Calu3 (cell line): ENCODE data around the gene GRP. TPM values are rescaled to one million over a fixed set of nuclear protein-coding genes. Genes with fewer than 3 reads are reported as not detected.

Experiments
- Bru-seq: library from RNA; stranded (reverse); fragments of 400-500 nt; gene quantifications from one replicate; lab custom pipeline; 2021; lab: Mats Ljungman, UMichigan
- BruChase-seq, 2 experiments: library from RNA; stranded (reverse); fragments of 400-500 nt; gene quantifications; one replicate each; lab custom pipeline; 2021; lab: Mats Ljungman, UMichigan
- BruUV-seq: library from RNA; stranded (reverse); fragments of 400-500 nt; replicated peaks from 2 replicates; lab custom pipeline; 2021; lab: Mats Ljungman, UMichigan
- CTCF ChIA-PET: fragments of 300-600 bp; sonication (Branson Sonifier 250); formaldehyde crosslinking; loops from one replicate; lab custom pipeline; 2022; ENCODE audit warnings: antibody characterized with exemption; lab: Charles Lee
- DNase-seq: peaks from one replicate; pipeline ENCODE4 v3.0.0; 2022
- H3K27ac Mint-ChIP-seq: one replicate; pipeline ENCODE4 v1.8.0; 2022; ENCODE audit warnings: mixed read lengths; ENCODE audit not compliant: unreplicated experiment
- H3K27me3 Mint-ChIP-seq: one replicate; pipeline ENCODE4 v1.8.0; 2022; ENCODE audit warnings: mixed read lengths; ENCODE audit not compliant: unreplicated experiment
- H3K36me3 Mint-ChIP-seq: one replicate; pipeline ENCODE4 v1.8.0; 2022; ENCODE audit warnings: mild to moderate bottlenecking, moderate library complexity, mixed read lengths; ENCODE audit not compliant: insufficient read depth, unreplicated experiment
- H3K4me1 Mint-ChIP-seq: one replicate; pipeline ENCODE4 v1.8.0; 2022; ENCODE audit warnings: mild to moderate bottlenecking, low read depth, mixed read lengths; ENCODE audit not compliant: unreplicated experiment
- H3K4me3 Mint-ChIP-seq: one replicate; pipeline ENCODE4 v1.8.0; 2022; ENCODE audit warnings: mild to moderate bottlenecking, low read depth, moderate library complexity, mixed read lengths; ENCODE audit not compliant: unreplicated experiment
- H3K9me3 Mint-ChIP-seq: one replicate; pipeline ENCODE4 v1.8.0; 2022; ENCODE audit warnings: low read depth, mixed read lengths; ENCODE audit not compliant: unreplicated experiment
- CTCF ChIP-seq: fragments of 200-600 bp; IDR thresholded peaks from one replicate; pipeline ENCODE4 v1.8.0; 2022; ENCODE audit warnings: antibody characterized with exemption; ENCODE audit not compliant: unreplicated experiment
- intact Hi-C: fragments of 100-400 bp; cut with micrococcal nuclease; formaldehyde crosslinking; loops from one replicate; pipeline ENCODE4 v1.10.0; 2022; ENCODE audit not compliant: unreplicated experiment
- long read RNA-seq: library from polyadenylated mRNA; stranded (forward); transcript quantifications from one replicate; pipeline ENCODE4 v2.0.0, GENCODE V29; 2022
- total RNA-seq: library from RNA; stranded (reverse); gene quantifications from 2 replicates; pipeline ENCODE4 v1.2.3, GENCODE V29; 2022

The GRP gene
- not detected in 2 replicates for total RNA-seq
- Bru-seq, nascent RNA, result not detected
- not detected for BruChase-seq, experiment 1, labeled RNA remaining after a 6-hour chase
- not detected for BruChase-seq, experiment 2, labeled RNA remaining after a 2-hour chase
- long read RNA-seq, result 0 reads

- no peak for TF ChIP-seq CTCF
- Mint-ChIP-seq H3K27me3 (peaks cover 100% of the 10 kb centered on the region), H3K36me3 (no peaks in the 10 kb centered on the region), H3K27ac (no peak within 1 kb of the TSS), H3K9me3 (no peaks in the 10 kb centered on the region), H3K4me1 (no peaks in the 10 kb centered on the region), H3K4me3 (no peak within 1 kb of the TSS)
- DNase-seq, result no peak
- intact Hi-C loops, result no loop called here
- no TSS peak for BruUV-seq
- CTCF ChIA-PET, result no interaction called here
Measured at GRCh38 chr18:59219672-59220163, at the start of gene GRP. TSS of gene GRP (plus strand) at chr18:59220158. CDS start at chr18:59220266, 108 bp downstream.

- H3K4me1 Mint-ChIP-seq, result no peaks in the 10 kb centered on the region
- intact Hi-C loops, result no loop called here
- H3K9me3 Mint-ChIP-seq, result peaks cover 13% of the 10 kb centered on the region
- no peak overlapping the region for H3K4me3 Mint-ChIP-seq
- CTCF ChIA-PET, result no interaction called here
- no peak overlapping the region for H3K27ac Mint-ChIP-seq
- DNase-seq, result no peak
- H3K27me3 Mint-ChIP-seq, result peaks cover 24% of the 10 kb centered on the region
- TF ChIP-seq CTCF, result no peak
- no peaks in the 10 kb centered on the region for H3K36me3 Mint-ChIP-seq
- BruUV-seq, result no TSS peak
Measured at GRCh38 chr18:59172664-59173249, 47.2 kb upstream of the GRP start.

- H3K4me1 Mint-ChIP-seq, result no peaks in the 10 kb centered on the region
- H3K36me3 Mint-ChIP-seq, result no peaks in the 10 kb centered on the region
- intact Hi-C loops, result no loop called here
- TF ChIP-seq CTCF, result no peak
- H3K9me3 Mint-ChIP-seq, result peaks cover 10% of the 10 kb centered on the region
- DNase-seq, result no peak
- H3K27me3 Mint-ChIP-seq, result peaks cover 44% of the 10 kb centered on the region
- H3K27ac Mint-ChIP-seq, result no peak overlapping the region
- no peak overlapping the region for H3K4me3 Mint-ChIP-seq
- CTCF ChIA-PET, result no interaction called here
- no TSS peak for BruUV-seq
Measured at GRCh38 chr18:59177485-59177884, 42.5 kb upstream of the GRP start.

- DNase-seq, result no peak
- Mint-ChIP-seq H3K4me3 (no peak overlapping the region), H3K36me3 (no peaks in the 10 kb centered on the region), H3K9me3 (no peaks in the 10 kb centered on the region), H3K4me1 (no peaks in the 10 kb centered on the region), H3K27ac (no peak overlapping the region), H3K27me3 (peaks cover 62% of the 10 kb centered on the region)
- CTCF ChIA-PET, result no interaction called here
- TF ChIP-seq CTCF, result no peak
- intact Hi-C loops, result no loop called here
- BruUV-seq, result no TSS peak
Measured at GRCh38 chr18:59180150-59180845, 39.7 kb upstream of the GRP start.
